NCI-H1436 treated with DMSO at 0.1 percent for 48 hours (cell line): ENCODE measurements around the gene OLA1.

Experiments
- DNase-seq: peaks from one replicate; lab custom pipeline; 2025; lab: John Stamatoyannopoulos, UW

OLA1 gene

GRCh38 chr2:174224665-174225288 is 23.6 kb downstream of the OLA1 start:
- no peak for DNase-seq

- DNase-seq = no peak
Observed at GRCh38 chr2:174224125-174224524, 24.2 kb downstream of the OLA1 start.

DNA sequence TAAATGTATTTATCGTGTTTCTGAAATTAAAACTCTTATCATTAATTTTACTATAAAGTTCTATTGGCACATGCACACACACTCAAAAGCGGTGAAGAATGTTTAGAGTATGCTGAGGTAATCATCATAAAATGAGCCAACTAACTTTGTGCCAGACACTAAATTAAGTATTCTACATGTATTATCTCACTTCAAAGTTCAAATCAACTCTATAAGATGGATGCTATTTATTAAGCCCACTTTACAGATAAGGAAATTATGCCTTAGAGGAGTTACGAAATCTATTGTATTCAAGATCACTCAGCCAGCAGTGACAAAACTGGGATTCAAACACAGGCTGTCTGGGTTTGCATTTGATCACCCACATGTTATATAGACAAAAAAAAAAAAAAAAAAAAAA is 24.9 kb downstream of the OLA1 start:
- no peak for DNase-seq

DNA sequence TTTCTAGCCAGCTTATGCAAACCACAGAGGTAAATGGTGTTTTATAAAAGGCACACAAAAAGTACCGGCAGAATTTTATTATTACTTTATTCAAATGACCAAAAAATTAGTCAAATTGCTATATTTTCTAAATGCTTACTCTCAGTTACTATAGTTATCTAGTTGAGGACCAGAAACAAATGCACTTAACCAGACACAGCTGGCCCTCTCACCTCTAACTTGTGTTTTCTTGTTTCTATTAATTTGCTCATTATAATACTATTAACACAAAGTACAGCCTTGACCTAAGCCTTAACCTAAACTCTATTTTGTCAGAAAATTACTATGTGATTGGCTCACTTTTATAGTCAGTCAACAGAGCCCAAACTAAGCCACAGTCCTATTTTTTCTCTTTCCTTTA is 26.2 kb downstream of the OLA1 start:
- DNase-seq = no peak

DNA sequence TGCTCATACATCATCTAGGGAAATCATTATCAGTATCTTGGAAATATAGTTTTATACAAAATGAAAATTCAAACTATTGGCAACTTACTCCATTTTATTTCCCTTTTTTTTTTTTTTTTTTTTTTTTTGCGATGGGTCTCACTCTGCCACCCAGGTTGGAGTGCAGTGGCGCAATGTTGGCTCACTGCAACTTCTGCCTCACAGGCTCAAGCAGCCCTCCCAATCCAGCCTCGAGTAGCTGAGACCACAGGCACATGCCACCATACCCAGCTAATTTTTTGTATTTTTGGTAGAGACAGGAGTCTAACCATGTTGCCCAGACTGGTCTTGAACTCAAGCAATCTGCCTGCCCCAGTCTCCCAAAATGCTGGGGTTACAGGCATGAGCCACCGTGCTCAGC is 29.0 kb downstream of the OLA1 start:
- DNase-seq = no peak

GRCh38 chr2:174218773-174219172 is 29.6 kb downstream of the OLA1 start:
- no peak for DNase-seq

DNA sequence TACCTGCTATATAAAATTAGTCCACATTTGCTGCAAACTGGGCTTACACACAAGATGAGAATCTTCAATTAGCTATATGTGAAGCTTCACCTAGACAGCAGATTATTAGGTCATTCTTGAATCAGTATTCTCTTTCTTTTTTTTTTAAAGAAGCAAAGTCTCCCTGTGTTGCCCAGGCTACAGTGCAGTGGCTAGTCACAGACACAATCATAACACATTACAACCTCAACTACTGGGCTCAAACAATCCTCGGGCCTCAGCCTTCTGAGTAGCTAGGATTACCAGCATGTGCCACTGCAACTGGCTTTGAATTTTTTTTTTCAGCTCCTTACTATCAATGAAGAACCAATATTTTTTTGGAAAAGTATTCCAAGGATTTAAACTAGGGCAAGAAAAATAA is 30.5 kb downstream of the OLA1 start:
- no peak for DNase-seq

DNA sequence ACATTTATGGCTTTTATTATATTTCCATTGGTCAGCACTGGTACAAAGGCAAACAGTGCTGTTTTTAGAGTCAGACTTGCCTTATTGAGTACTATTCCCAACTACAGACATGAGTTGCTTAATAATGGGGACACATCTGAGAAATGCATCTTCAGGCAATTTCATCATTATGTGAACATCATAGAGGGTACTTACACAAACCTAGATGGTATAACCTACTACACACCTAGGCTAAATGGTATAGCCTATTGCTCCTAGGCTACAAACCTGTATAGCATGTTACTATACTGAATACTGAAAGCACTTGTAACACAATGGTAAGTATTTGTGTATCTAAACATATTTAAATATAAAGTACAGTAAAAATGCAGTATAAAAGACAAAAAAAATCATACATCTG is 36.4 kb downstream of the OLA1 start:
- no peak for DNase-seq

DNA sequence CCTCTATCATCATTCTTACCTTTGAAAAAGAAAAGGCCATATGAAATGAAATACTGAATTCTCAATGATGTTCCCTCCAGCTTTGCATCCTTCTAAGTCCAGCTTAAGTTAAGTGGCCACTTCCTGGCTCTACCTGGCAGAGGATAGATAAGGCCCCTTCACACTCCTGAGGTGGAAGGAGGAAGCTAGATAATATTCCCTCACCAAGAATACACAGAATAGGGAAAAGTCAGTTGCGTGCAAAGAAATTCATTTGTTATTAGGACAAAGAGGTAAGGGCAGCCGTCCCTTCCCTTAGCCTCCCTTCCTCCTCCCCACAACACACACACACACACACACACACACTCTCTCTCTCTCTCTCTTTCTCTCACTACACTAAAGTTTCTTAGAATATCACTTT is 37.5 kb downstream of the OLA1 start:
- no peak for DNase-seq

- DNase-seq = no peak
Observed at GRCh38 chr2:174209325-174209724, 39.0 kb downstream of the OLA1 start.

- no peak for DNase-seq
Observed at GRCh38 chr2:174208026-174208425, 40.3 kb downstream of the OLA1 start.

GRCh38 chr2:174205562-174205961 is 42.8 kb downstream of the OLA1 start:
- no peak for DNase-seq

GRCh38 chr2:174202188-174202587 is 46.1 kb downstream of the OLA1 start:
- no peak for DNase-seq

DNA sequence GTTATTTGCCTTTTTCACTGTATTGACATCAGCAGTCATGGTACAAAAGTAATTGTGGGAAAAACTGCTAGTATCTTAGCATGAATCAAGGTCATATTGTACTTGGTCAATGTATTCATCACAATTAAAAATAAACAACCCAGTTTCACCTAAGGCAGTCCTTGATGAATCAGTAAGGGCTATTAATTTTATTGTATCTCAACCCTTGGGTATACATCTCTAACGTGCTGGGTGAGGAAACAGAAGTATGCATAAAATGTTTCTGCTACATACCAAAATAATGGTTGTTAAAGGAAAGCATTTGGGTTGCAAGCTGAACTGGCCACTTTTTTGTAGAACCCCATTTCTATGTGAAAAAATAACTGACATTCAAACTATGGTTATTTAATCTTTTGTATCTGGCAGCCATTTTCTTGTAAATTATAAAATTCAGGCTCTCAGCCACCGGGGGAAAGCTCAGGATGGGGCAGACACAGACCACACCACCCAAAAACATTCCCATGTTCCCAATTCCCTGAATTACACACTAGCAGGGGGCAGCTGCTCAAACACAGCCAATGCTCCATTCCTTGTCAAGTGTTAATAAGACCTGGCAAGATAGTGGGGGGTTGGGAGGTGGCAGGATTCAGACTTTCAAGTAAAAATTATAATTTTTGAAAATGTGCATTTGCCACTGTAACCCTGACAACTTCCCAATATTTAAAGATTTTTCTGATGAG is 49.3 kb downstream of the OLA1 start:
- DNase-seq = no peak

DNA sequence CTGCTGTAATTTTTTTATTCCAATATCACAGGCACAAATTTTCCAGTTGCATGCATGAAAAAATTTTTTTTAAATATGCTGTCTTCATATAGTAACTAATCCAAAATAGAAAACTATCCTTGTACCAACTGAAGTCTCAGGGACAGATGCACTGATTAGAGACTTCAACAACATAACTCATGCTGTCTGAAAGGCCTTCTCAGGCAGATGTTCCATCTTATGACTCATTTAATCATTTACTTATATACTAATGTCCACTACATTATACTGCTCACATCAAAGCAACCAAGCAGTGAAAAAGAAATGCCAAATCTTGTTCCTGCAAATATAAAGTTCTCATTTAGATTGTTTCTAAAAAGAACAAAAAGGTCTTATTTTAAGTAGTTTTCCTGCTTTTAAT is 53.1 kb downstream of the OLA1 start:
- DNase-seq = no peak

DNA sequence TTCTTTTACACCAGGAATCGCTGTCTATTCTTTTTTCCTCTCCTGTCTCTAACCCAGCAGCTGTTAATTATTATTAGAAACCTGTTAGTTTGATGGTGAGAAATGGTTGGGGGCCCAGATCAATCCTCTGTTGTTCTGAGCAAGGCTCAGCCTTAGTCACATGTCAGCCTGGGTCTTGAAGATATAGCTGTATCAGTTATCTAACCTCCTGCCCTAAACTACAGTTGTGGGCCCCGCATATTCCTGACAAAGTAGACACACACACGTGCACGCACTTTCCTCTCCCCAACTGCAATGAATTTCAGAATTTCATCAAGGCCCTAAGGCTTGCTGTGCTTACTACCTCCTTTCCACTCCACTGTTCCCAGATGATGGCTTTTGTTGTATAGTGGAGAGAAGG is 54.6 kb downstream of the OLA1 start:
- DNase-seq = no peak

- DNase-seq = no peak
Observed at GRCh38 chr2:174192664-174193063, 55.7 kb downstream of the OLA1 start.

GRCh38 chr2:174191342-174192074 is 56.8 kb downstream of the OLA1 start:
- DNase-seq = no peak

- no peak for DNase-seq
Observed at GRCh38 chr2:174184915-174185314, 63.4 kb downstream of the OLA1 start.

DNA sequence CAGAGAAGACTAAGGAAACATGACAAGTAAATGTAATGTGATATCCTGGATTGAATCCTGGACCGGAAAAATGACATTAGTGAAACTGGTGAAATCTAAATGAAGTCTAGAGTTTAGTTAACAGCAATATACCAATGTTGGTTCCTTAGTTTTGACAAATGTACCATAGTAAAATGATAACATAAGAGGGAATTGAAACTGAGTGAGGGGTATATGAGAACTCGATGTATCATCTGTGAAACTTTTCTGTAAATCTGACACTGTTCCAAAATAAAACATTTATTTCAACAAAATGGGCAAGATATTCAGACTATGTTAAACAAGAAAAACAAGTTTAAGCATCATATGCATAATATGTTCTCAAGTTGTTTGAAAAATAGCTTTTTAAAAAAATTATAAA is 63.8 kb downstream of the OLA1 start:
- no peak for DNase-seq

- no peak for DNase-seq
Observed at GRCh38 chr2:174183076-174183475, 65.3 kb downstream of the OLA1 start.

GRCh38 chr2:174181368-174181767 is 67.0 kb downstream of the OLA1 start:
- DNase-seq = no peak

- DNase-seq = no peak
Observed at GRCh38 chr2:174180726-174181236, 67.6 kb downstream of the OLA1 start.
